Fibroblast of lung (primary cell): ENCODE results near the gene GTF3C1.

Experiments used
- EZH2 ChIP-seq: IDR thresholded peaks from 2 replicates; pipeline ENCODE4 v1.5.1; 2012; ENCODE audit warnings: low read length, control low read depth, mild to moderate bottlenecking; ENCODE audit errors: missing control alignments
- TF ChIP-seq, protein P1 (sequence below), 2 donors: IDR thresholded peaks in 1 of 2; conservative IDR thresholded peaks in 1 of 2; 1 replicate in 1 of 2; 2 replicates in 1 of 2; pipeline ENCODE4 v1.5.1; 2011 to 2012; ENCODE audit warnings: low read length in 2 of 2, control low read depth in 1 of 2, inconsistent platforms in 1 of 2, low read depth in 1 of 2, mild to moderate bottlenecking in 1 of 2

DNA sequence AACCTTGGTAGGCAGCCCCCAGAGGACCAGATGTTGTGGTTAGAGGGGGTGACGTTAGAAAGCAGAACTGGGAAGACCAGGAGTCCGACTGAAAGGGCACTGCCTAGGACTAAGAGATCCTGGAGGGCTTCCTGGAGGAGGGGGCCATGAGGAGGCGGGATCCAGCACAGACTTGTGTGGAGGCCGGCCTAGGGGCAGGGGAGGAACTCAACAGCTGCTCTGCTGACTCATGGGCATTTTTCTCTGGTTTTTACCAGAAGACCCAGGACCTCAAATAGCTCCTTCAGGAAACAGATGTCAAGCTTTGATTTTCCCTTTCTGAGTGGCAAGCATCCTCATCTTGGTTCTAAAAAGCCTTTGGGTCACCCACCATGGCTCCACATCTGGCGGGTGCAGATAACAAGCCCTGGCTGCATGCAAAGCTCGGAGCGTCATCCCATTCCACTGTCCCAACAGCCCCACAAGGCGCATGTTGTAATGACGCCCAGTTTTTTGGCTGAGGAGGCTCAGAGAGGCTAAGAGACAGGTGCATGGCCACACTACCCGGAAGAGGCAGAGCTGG is 118.7 kb downstream of the GTF3C1 start:
- TF ChIP-seq, protein P1, sequence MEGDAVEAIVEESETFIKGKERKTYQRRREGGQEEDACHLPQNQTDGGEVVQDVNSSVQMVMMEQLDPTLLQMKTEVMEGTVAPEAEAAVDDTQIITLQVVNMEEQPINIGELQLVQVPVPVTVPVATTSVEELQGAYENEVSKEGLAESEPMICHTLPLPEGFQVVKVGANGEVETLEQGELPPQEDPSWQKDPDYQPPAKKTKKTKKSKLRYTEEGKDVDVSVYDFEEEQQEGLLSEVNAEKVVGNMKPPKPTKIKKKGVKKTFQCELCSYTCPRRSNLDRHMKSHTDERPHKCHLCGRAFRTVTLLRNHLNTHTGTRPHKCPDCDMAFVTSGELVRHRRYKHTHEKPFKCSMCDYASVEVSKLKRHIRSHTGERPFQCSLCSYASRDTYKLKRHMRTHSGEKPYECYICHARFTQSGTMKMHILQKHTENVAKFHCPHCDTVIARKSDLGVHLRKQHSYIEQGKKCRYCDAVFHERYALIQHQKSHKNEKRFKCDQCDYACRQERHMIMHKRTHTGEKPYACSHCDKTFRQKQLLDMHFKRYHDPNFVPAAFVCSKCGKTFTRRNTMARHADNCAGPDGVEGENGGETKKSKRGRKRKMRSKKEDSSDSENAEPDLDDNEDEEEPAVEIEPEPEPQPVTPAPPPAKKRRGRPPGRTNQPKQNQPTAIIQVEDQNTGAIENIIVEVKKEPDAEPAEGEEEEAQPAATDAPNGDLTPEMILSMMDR (conservative IDR thresholded peaks at IDR 0.05 in 1 of 2, IDR thresholded peaks at IDR 0.05 in 1 of 2; ENCODE audit: low read depth in 1 of 2, low read length in 2 of 2) = no peak
- no peak for TF ChIP-seq EZH2
